HCT116 (cell line): ENCODE data around the gene CYBA. TPM values are rescaled to one million over a fixed set of nuclear protein-coding genes. Genes with fewer than 3 reads are reported as not detected.

ENCODE experiments used
- ATAC-seq: fragments of 200-7000 bp; cut with Tn5 transposase; 2 replicates; pipeline ENCODE4 v1.9.1; 2020; ENCODE audit warnings: mild to moderate bottlenecking, moderate library complexity
- BruUV-seq: library from RNA; stranded (reverse); fragments of 400-500 nt; replicated peaks from 2 replicates; lab custom pipeline; 2021; lab: Mats Ljungman, UMichigan
- CTCF ChIA-PET: fragments of 300-600 bp; sonication (Branson Sonifier 250); formaldehyde crosslinking; loops from one replicate; lab custom pipeline; 2021; ENCODE audit warnings: antibody characterized with exemption; lab: Charles Lee
- POLR2A ChIA-PET: fragments of 300-600, 350-600 bp; sonication (Branson Sonifier 250); formaldehyde crosslinking; loops from one replicate; lab custom pipeline; 2021; ENCODE audit warnings: antibody characterized with exemption; lab: Charles Lee
- RAD21 ChIA-PET, 2 experiments: fragments of 300-600 bp; sonication (Branson Sonifier 250); formaldehyde crosslinking; loops; one replicate each; lab custom pipeline; 2023; ENCODE audit warnings: low total read pairs in 2 of 2; ENCODE audit not compliant: uncharacterized antibody in 2 of 2, unreplicated experiment in 2 of 2, low non-redundant PET in 1 of 2; lab: Charles Lee
- DNase-seq: peaks from one replicate; pipeline ENCODE4 v3.0.0-alpha.2; 2010; ENCODE audit warnings: low read depth, low spot score
- H2AFZ ChIP-seq: fragments of 200-600 bp; shearing (Covaris generic), sonication (generic); 2 replicates; pipeline ENCODE4 v1.6.1; 2017; ENCODE audit warnings: low read depth, mixed run types, mixed read lengths, antibody characterized with exemption, low read length; ENCODE audit not compliant: poor library complexity, severe bottlenecking
- H3K27ac ChIP-seq: 2 replicates; pipeline ENCODE4 v1.5.1; 2012; ENCODE audit warnings: low read depth, low read length
- H3K27me3 ChIP-seq: fragments of 200-600 bp; sonication (generic); 2 replicates; pipeline ENCODE4 v1.6.1; 2016; ENCODE audit warnings: mixed run types, low read length, mixed read lengths; ENCODE audit not compliant: insufficient read depth
- H3K36me3 ChIP-seq, 2 experiments: fragments of 200-500 bp in 1 of 2; fragments of 200-600 bp in 1 of 2; sonication (Bioruptor generic) in 1 of 2; sonication (generic) in 1 of 2; 2 replicates each; pipeline versions ENCODE4 v1.5.1 to v1.6.1; 2014 to 2016; ENCODE audit warnings: low read length in 2 of 2, inconsistent platforms in 1 of 2, mixed read lengths in 1 of 2, mixed run types in 1 of 2; ENCODE audit not compliant: insufficient read depth in 2 of 2, control insufficient read depth in 1 of 2
- H3K4me1 ChIP-seq, 2 experiments: fragments of 200-600 bp in 1 of 2; sonication (generic) in 1 of 2; 2 replicates each; pipeline versions ENCODE4 v1.5.1 to v1.6.1; 2012 to 2017; ENCODE audit warnings: low read length in 2 of 2, inconsistent platforms in 1 of 2, mild to moderate bottlenecking in 1 of 2, mixed read lengths in 1 of 2, mixed run types in 1 of 2, moderate library complexity in 1 of 2; ENCODE audit not compliant: insufficient read depth in 2 of 2, control insufficient read depth in 1 of 2
- H3K4me2 ChIP-seq: fragments of 200-600 bp; sonication (generic); 2 replicates; pipeline ENCODE4 v1.6.1; 2017; ENCODE audit warnings: mixed run types, low read length, mixed read lengths
- H3K4me3 ChIP-seq, 2 experiments: fragments of 200-600 bp in 1 of 2; sonication (generic) in 1 of 2; replicated peaks in 1 of 2; 2 replicates each; pipeline ENCODE4 v1.5.1; 2011 to 2016; ENCODE audit warnings: low read length in 2 of 2, control low read depth in 1 of 2, low read depth in 1 of 2, mild to moderate bottlenecking in 1 of 2, mixed read lengths in 1 of 2, mixed run types in 1 of 2
- H3K79me2 ChIP-seq: fragments of 200-600 bp; sonication (generic); 2 replicates; pipeline ENCODE4 v1.6.1; 2017; ENCODE audit warnings: mild to moderate bottlenecking, mixed run types, low read length, moderate library complexity, mixed read lengths; ENCODE audit not compliant: insufficient read depth
- H3K9ac ChIP-seq: fragments of 200-600 bp; sonication (generic); 2 replicates; pipeline ENCODE4 v1.6.1; 2016; ENCODE audit warnings: low read length, mixed read lengths
- H3K9me2 ChIP-seq: fragments of 200-600 bp; sonication (generic), shearing (Covaris generic); 2 replicates; pipeline ENCODE4 v1.6.1; 2017; ENCODE audit warnings: mixed run types, mild to moderate bottlenecking, moderate library complexity; ENCODE audit not compliant: insufficient read depth
- H3K9me3 ChIP-seq, 2 experiments: fragments of 200-500 bp in 1 of 2; fragments of 200-600 bp in 1 of 2; sonication (Bioruptor generic) in 1 of 2; sonication (generic) in 1 of 2; 2 replicates each; pipeline ENCODE4 v1.6.1; 2014 to 2017; ENCODE audit warnings: low read length in 2 of 2, mixed read lengths in 2 of 2, inconsistent platforms in 1 of 2, low read depth in 1 of 2, mild to moderate bottlenecking in 1 of 2, mixed run types in 1 of 2, moderate library complexity in 1 of 2; ENCODE audit not compliant: control insufficient read depth in 1 of 2, insufficient read depth in 1 of 2
- H4K20me1 ChIP-seq: fragments of 200-600 bp; sonication (generic), shearing (Covaris generic); 2 replicates; pipeline ENCODE4 v1.6.1; 2017; ENCODE audit warnings: mixed run types, mild to moderate bottlenecking, moderate library complexity; ENCODE audit not compliant: insufficient read depth
- CBX3 ChIP-seq: IDR thresholded peaks from 2 replicates; pipeline ENCODE4 v1.6.1; 2012; ENCODE audit warnings: low read depth
- CTCF ChIP-seq, 3 experiments: fragments of 200-600 bp in 1 of 3; sonication (generic) in 1 of 3; IDR thresholded peaks in 2 of 3; conservative IDR thresholded peaks in 1 of 3; 2 replicates each; pipeline ENCODE4 v1.5.1; 2012 to 2017; ENCODE audit warnings: low read depth in 2 of 3, low read length in 2 of 3, antibody characterized with exemption in 1 of 3, borderline replicate concordance in 1 of 3, control low read depth in 1 of 3, mild to moderate bottlenecking in 1 of 3, mixed read lengths in 1 of 3, mixed run types in 1 of 3, moderate library complexity in 1 of 3; ENCODE audit not compliant: insufficient read depth in 1 of 3
- EZH2phosphoT487 ChIP-seq: fragments of 200-600 bp; IDR thresholded peaks from 2 replicates; pipeline ENCODE4 v1.6.1; 2018; ENCODE audit warnings: antibody characterized with exemption, borderline replicate concordance
- RAD21 ChIP-seq: IDR thresholded peaks from 2 replicates; pipeline ENCODE4 v1.6.1; 2012; ENCODE audit warnings: low read depth, mild to moderate bottlenecking
- REST ChIP-seq: IDR thresholded peaks from 2 replicates; pipeline ENCODE4 v1.6.1; 2012; ENCODE audit warnings: low read depth
- SIN3A ChIP-seq: IDR thresholded peaks from 2 replicates; pipeline ENCODE4 v1.6.1; 2012; ENCODE audit warnings: low read depth
- SP1 ChIP-seq: IDR thresholded peaks from 2 replicates; pipeline ENCODE4 v1.6.1; 2012; ENCODE audit warnings: low read depth
- SRF ChIP-seq: IDR thresholded peaks from 2 replicates; pipeline ENCODE4 v1.6.1; 2012; ENCODE audit warnings: low read depth
- TCF7L2 ChIP-seq: IDR thresholded peaks from 2 replicates; pipeline ENCODE4 v1.7.0; 2011; ENCODE audit warnings: borderline replicate concordance, inconsistent platforms; ENCODE audit not compliant: insufficient read depth, insufficient read length; ENCODE audit errors: extremely low read depth
- ZBTB33 ChIP-seq: IDR thresholded peaks from 2 replicates; pipeline ENCODE4 v1.6.1; 2011; ENCODE audit warnings: mild to moderate bottlenecking, low read length, moderate library complexity; ENCODE audit not compliant: insufficient replicate concordance; ENCODE audit errors: extremely low read depth
- ZNF274 ChIP-seq: fragments of 200-500 bp; sonication (Bioruptor generic); IDR thresholded peaks from 2 replicates; pipeline ENCODE4 v1.6.1; 2014; ENCODE audit warnings: mild to moderate bottlenecking, low read depth, low read length, inconsistent platforms
- intact Hi-C: fragments of 100-400 bp; cut with micrococcal nuclease; formaldehyde crosslinking; loops from 2 replicates; pipeline ENCODE4 v1.10.0; 2022
- total RNA-seq: library from RNA; stranded (reverse); gene quantifications from one replicate; pipeline ENCODE4 v1.2.1, GENCODE V29; 2021; ENCODE audit not compliant: unreplicated experiment

Gene CYBA
- total RNA-seq, 1 experiment from 2014 or later: 321 TPM

- TF ChIP-seq SP1 (no peak), ZBTB33 (no peak), EZH2phosphoT487 (no peak)
- ChIA-PET POLR2A (no interaction called here), RAD21 (no interaction called here), CTCF (no interaction called here)
- H3K36me3 ChIP-seq: peaks cover 44 to 60% of the 10 kb centered on the region in 2 experiments; a peak in 3 of 4 replicates
- H3K27me3 ChIP-seq: no peaks in the 10 kb centered on the region
- no peaks in the 10 kb centered on the region for H4K20me1 ChIP-seq
- H3K79me2 ChIP-seq: peaks cover 18% of the 10 kb centered on the region; the same call in 1 of the 2 replicates
- H2AFZ ChIP-seq: no peak overlapping the region
- H3K4me2 ChIP-seq: no peak overlapping the region
- ATAC-seq (no peak), DNase-seq (no peak)
- no peak overlapping the region for H3K27ac ChIP-seq
- intact Hi-C loops: no loop called here
- no peaks in the 10 kb centered on the region for H3K4me1 ChIP-seq
- BruUV-seq: no TSS peak
- no peaks in the 10 kb centered on the region for H3K9me3 ChIP-seq
- no peak overlapping the region for H3K9ac ChIP-seq
- no peaks in the 10 kb centered on the region for H3K9me2 ChIP-seq
- no peak overlapping the region for H3K4me3 ChIP-seq
These were observed 26.4 kb downstream of the CYBA start for GRCh38 chr16:88624481-88624880.

- no peak overlapping the region for H2AFZ ChIP-seq
- no peak overlapping the region for H3K9ac ChIP-seq
- RAD21 ChIA-PET: no interaction called here
- ATAC-seq (no peak), DNase-seq (no peak)
- H3K9me3 ChIP-seq: no peaks in the 10 kb centered on the region
- H3K9me2 ChIP-seq: no peaks in the 10 kb centered on the region
- intact Hi-C loops: no loop called here
- CTCF ChIA-PET: no interaction called here
- H3K27ac ChIP-seq: no peak overlapping the region
- H4K20me1 ChIP-seq: no peaks in the 10 kb centered on the region
- H3K79me2 ChIP-seq: peaks cover 24% of the 10 kb centered on the region
- H3K27me3 ChIP-seq: no peaks in the 10 kb centered on the region
- POLR2A ChIA-PET: no interaction called here
- BruUV-seq: no TSS peak
- no peak overlapping the region for H3K4me3 ChIP-seq
- H3K4me1 ChIP-seq: no peaks in the 10 kb centered on the region
- H3K36me3 ChIP-seq: peaks cover 47 to 64% of the 10 kb centered on the region in 2 experiments; a peak in 3 of 4 replicates
- H3K4me2 ChIP-seq: no peak overlapping the region
- TF ChIP-seq REST (no peak), CBX3 (no peak), EZH2phosphoT487 (no peak), CTCF (IDR thresholded peaks at IDR 0.05 in 2 of 3, conservative IDR thresholded peaks at IDR 0.05 in 1 of 3; ENCODE audit: borderline replicate concordance in 1 of 3, insufficient read depth in 1 of 3, low read depth in 2 of 3, low read length in 2 of 3) (no peak), SRF (no peak), RAD21 (no peak), TCF7L2 (no peak), SP1 (no peak), ZNF274 (no peak), SIN3A (no peak)
These were observed 27.0 kb downstream of the CYBA start for GRCh38 chr16:88623858-88624257.
